KOPT-K1 (cell line): ENCODE measurements around the gene SKA2.

ENCODE experiments used
- H3K27ac ChIP-seq: fragments of 200-600 bp; sonication (generic); 2 replicates; pipeline ENCODE4 v1.5.1; 2016; ENCODE audit warnings: antibody characterized with exemption, mild to moderate bottlenecking, low read depth, low read length; ENCODE audit not compliant: poor library complexity, severe bottlenecking
- H3K36me3 ChIP-seq: fragments of 200-600 bp; sonication (generic); 2 replicates; pipeline ENCODE4 v1.5.1; 2017; ENCODE audit warnings: antibody characterized with exemption, mild to moderate bottlenecking, low read length, moderate library complexity; ENCODE audit not compliant: insufficient read depth
- H3K9me3 ChIP-seq: fragments of 200-600 bp; sonication (generic); 2 replicates; pipeline ENCODE4 v1.5.1; 2017; ENCODE audit warnings: antibody characterized with exemption, low read length, mild to moderate bottlenecking; ENCODE audit not compliant: insufficient read depth, poor library complexity, severe bottlenecking

SKA2 gene

GRCh38 chr17:59129814-59130213, 25.2 kb downstream of the SKA2 start:
- Histone ChIP-seq H3K36me3 (peaks cover 87% of the 10 kb centered on the region), H3K9me3 (no peaks in the 10 kb centered on the region)

GRCh38 chr17:59126809-59127417, 28.1 kb downstream of the SKA2 start:
- H3K36me3 ChIP-seq: peaks cover 97% of the 10 kb centered on the region

More at GRCh38 chr17:59129814-59130213, 25.2 kb downstream of the SKA2 start:
- H3K27ac ChIP-seq: no peak overlapping the region

GRCh38 chr17:59124665-59125064, 30.3 kb downstream of the SKA2 start:
- no peaks in the 10 kb centered on the region for H3K9me3 ChIP-seq
- H3K36me3 ChIP-seq: peaks cover 96% of the 10 kb centered on the region
- no peak overlapping the region for H3K27ac ChIP-seq

More at GRCh38 chr17:59126809-59127417, 28.1 kb downstream of the SKA2 start:
- no peak overlapping the region for H3K27ac ChIP-seq
- H3K9me3 ChIP-seq: no peaks in the 10 kb centered on the region

GRCh38 chr17:59121901-59122480, 33.0 kb downstream of the SKA2 start:
- peaks cover 95% of the 10 kb centered on the region for H3K36me3 ChIP-seq
- no peak overlapping the region for H3K27ac ChIP-seq
- H3K9me3 ChIP-seq: no peaks in the 10 kb centered on the region

- peaks cover 98% of the 10 kb centered on the region for H3K36me3 ChIP-seq
- H3K27ac ChIP-seq: no peak overlapping the region
- H3K9me3 ChIP-seq: no peaks in the 10 kb centered on the region
These were observed 39.5 kb downstream of the SKA2 start for GRCh38 chr17:59115474-59115873.

GRCh38 chr17:59111539-59111938, 43.4 kb downstream of the SKA2 start:
- no peaks in the 10 kb centered on the region for H3K9me3 ChIP-seq
- no peak overlapping the region for H3K27ac ChIP-seq
- peaks cover 82% of the 10 kb centered on the region for H3K36me3 ChIP-seq

- peaks cover 77% of the 10 kb centered on the region for H3K36me3 ChIP-seq
- H3K9me3 ChIP-seq: no peaks in the 10 kb centered on the region
- no peak overlapping the region for H3K27ac ChIP-seq
These were observed 44.0 kb downstream of the SKA2 start for GRCh38 chr17:59110973-59111372.

- Histone ChIP-seq H3K27ac (no peak overlapping the region), H3K36me3 (peaks cover 65% of the 10 kb centered on the region), H3K9me3 (no peaks in the 10 kb centered on the region)
These were observed 46.4 kb downstream of the SKA2 start for GRCh38 chr17:59108400-59109102.

GRCh38 chr17:59107306-59107670, 47.7 kb downstream of the SKA2 start:
- H3K9me3 ChIP-seq: no peaks in the 10 kb centered on the region
- peaks cover 65% of the 10 kb centered on the region for H3K36me3 ChIP-seq
- peak overlapping the region; percentile 82 for H3K27ac ChIP-seq

- Histone ChIP-seq H3K36me3 (peaks cover 65% of the 10 kb centered on the region), H3K9me3 (no peaks in the 10 kb centered on the region), H3K27ac (peak within 1 kb of the TSS; percentile 82)
These were observed 48.3 kb downstream of the SKA2 start, which contains the start of gene TRIM37 for GRCh38 chr17:59106463-59107305. TRIM37 (minus strand) TSS chr17:59106880; CDS start chr17:59106461, 419 bp downstream.

- H3K9me3 ChIP-seq: no peaks in the 10 kb centered on the region
- H3K27ac ChIP-seq: peak overlapping the region; percentile 82
- H3K36me3 ChIP-seq: peaks cover 62% of the 10 kb centered on the region
These were observed 49.0 kb downstream of the SKA2 start for GRCh38 chr17:59105852-59106462.

GRCh38 chr17:59101178-59101577, 53.8 kb downstream of the SKA2 start:
- Histone ChIP-seq H3K36me3 (peaks cover 79% of the 10 kb centered on the region), H3K9me3 (peaks cover 7% of the 10 kb centered on the region), H3K27ac (no peak overlapping the region)

- Histone ChIP-seq H3K9me3 (peaks cover 7% of the 10 kb centered on the region), H3K36me3 (peaks cover 91% of the 10 kb centered on the region), H3K27ac (no peak overlapping the region)
These were observed 57.1 kb downstream of the SKA2 start for GRCh38 chr17:59097876-59098275.

GRCh38 chr17:59094861-59095530, 60.0 kb downstream of the SKA2 start:
- Histone ChIP-seq H3K27ac (no peak overlapping the region), H3K36me3 (peaks cover 90% of the 10 kb centered on the region)

More at GRCh38 chr17:59094861-59095530, 60.0 kb downstream of the SKA2 start:
- peaks cover 7% of the 10 kb centered on the region for H3K9me3 ChIP-seq
